K562 (cell line): ENCODE data around the gene TFE3. TPM values are rescaled to one million over a fixed set of nuclear protein-coding genes. Genes with fewer than 3 reads are reported as not detected.

Experiments used
- AFF1 ChIP-seq, 2 experiments: fragments of 450-650 bp; IDR thresholded peaks; 2 replicates each; pipeline ENCODE4 v1.6.1; 2018; ENCODE audit warnings: mild to moderate bottlenecking in 2 of 2, low read depth in 1 of 2; ENCODE audit not compliant: partially characterized antibody in 2 of 2
- CHD1 ChIP-seq: fragments of 200-600 bp; sonication (generic); IDR thresholded peaks from one replicate; pipeline ENCODE4 v1.6.1; 2012; ENCODE audit warnings: mild to moderate bottlenecking, moderate library complexity, low read length, inconsistent platforms
- E2F5 ChIP-seq: sonication (generic); formaldehyde crosslinking; IDR thresholded peaks from 2 replicates; pipeline ENCODE4 v1.8.0; 2022; ENCODE audit warnings: mild to moderate bottlenecking, missing genetic modification reagents
- MBD2 ChIP-seq: sonication (generic); IDR thresholded peaks from 2 replicates; pipeline ENCODE4 v1.6.1; 2016; ENCODE audit warnings: low read depth, borderline replicate concordance
- MLLT1 ChIP-seq, 2 experiments: fragments of 450-650 bp; IDR thresholded peaks; 2 replicates each; pipeline ENCODE4 v1.6.1; 2016
- NONO ChIP-seq, 2 experiments: fragments of 200-400 bp in 1 of 2; fragments of 450-650 bp in 1 of 2; formaldehyde crosslinking in 1 of 2; IDR thresholded peaks; 2 replicates each; pipeline ENCODE4 v1.6.1; 2017; ENCODE audit warnings: low read depth in 2 of 2, mild to moderate bottlenecking in 2 of 2, moderate library complexity in 2 of 2, low read length in 1 of 2
- RBM39 ChIP-seq: fragments of 200-400 bp; formaldehyde crosslinking; optimal IDR thresholded peaks from 2 replicates; pipeline ENCODE3; 2018; ENCODE audit warnings: low read depth, low read length
- SAP30 ChIP-seq: fragments of 200-600 bp; sonication (generic); IDR thresholded peaks from 2 replicates; pipeline ENCODE4 v1.6.1; 2012; ENCODE audit warnings: borderline replicate concordance, low read depth, mild to moderate bottlenecking, moderate library complexity, low read length, control low read depth, inconsistent platforms; ENCODE audit not compliant: insufficient read depth, poor library complexity, severe bottlenecking
- SPI1 ChIP-seq: IDR thresholded peaks from 2 replicates; pipeline ENCODE4 v1.6.1; 2011; ENCODE audit warnings: low read depth, low read length, control low read depth, borderline replicate concordance
- ZNF384 ChIP-seq: IDR thresholded peaks from 2 replicates; pipeline ENCODE4 v1.6.1; 2012; ENCODE audit warnings: low read depth, low read length, improper control_type of control experiment
- ZNF696 ChIP-seq: fragments of 250-450 bp; sonication (Bioruptor Pico); conservative IDR thresholded peaks from 2 replicates; pipeline ENCODE4 v1.4.0; 2020; ENCODE audit warnings: mild to moderate bottlenecking, moderate library complexity
- ZNF79 ChIP-seq: fragments of 250-450 bp; sonication (Bioruptor Pico); IDR thresholded peaks from 2 replicates; pipeline ENCODE4 v1.4.0; 2020; ENCODE audit warnings: low read depth, mild to moderate bottlenecking, moderate library complexity
- polyA plus RNA-seq, 8 experiments: library from polyadenylated mRNA; depleted of rRNA in 4 of 8; stranded (reverse) in 5 of 8; unstranded in 3 of 8; fragments of >200 nt; fragmentation: Nextera tagmentation in 2 of 8; fragmentation: Illumina TruSeq in 1 of 8; extraction: Ambion mirVana in 2 of 8; extraction: Trizol in 1 of 8; gene quantifications; 2 replicates each; pipeline versions ENCODE4 v1.2.1 to v1.2.3, GENCODE V29; 2011 to 2014; ENCODE audit warnings: inconsistent platforms in 1 of 8, missing spikeins in 1 of 8
- total RNA-seq, 7 experiments: library from RNA; depleted of rRNA in 6 of 7; stranded (reverse); fragments of >200 nt in 6 of 7; fragmentation: Illumina TruSeq in 2 of 7; extraction: Trizol in 2 of 7; gene quantifications; 2 replicates each; pipeline versions ENCODE4 v1.2.1 to v1.2.3, GENCODE V29; 2011 to 2021; ENCODE audit warnings: low replicate concordance in 1 of 7
- TF ChIP-seq, protein P1 (sequence below): sonication (generic); formaldehyde crosslinking; IDR thresholded peaks from 2 replicates; pipeline ENCODE4 v1.8.1; 2023; ENCODE audit warnings: mild to moderate bottlenecking, missing genetic modification reagents
- TF ChIP-seq, protein P2 (sequence below): sonication (generic); formaldehyde crosslinking; IDR thresholded peaks from 2 replicates; pipeline ENCODE4 v1.8.1; 2023; ENCODE audit warnings: mild to moderate bottlenecking, missing genetic modification reagents

TFE3 gene
- total and polyA plus RNA-seq, 9 of the 15 experiments (the other 6 are each of a cell fraction or from before 2014, with no cell fraction given) = 1.9 to 20.3 (median 11.9) TPM

GRCh38 chrX:49079489-49080428, 36.6 kb upstream of the TFE3 start, which contains the start of gene WDR45 (continued):
- TF ChIP-seq MLLT1 (IDR thresholded peaks at IDR 0.05) (no peak), ZNF696 (CRISPR knock-in tag) (no peak), ZNF79 (CRISPR knock-in tag) (no peak), E2F5 (CRISPR knock-in tag) (no peak), SPI1 (no peak), AFF1 (IDR thresholded peaks at IDR 0.05; ENCODE audit: low read depth in 1 of 2, partially characterized antibody in 2 of 2) (peak in 1 of 2 experiments; percentile 25), SAP30 (peak; percentile 62), MBD2 (0 out of 2 replicates have a peak, but pooled peaks have one; percentile 32), CHD1 (no peak), RBM39 (no peak), NONO (IDR thresholded peaks at IDR 0.05; ENCODE audit: low read depth in 2 of 2, low read length in 1 of 2) (no peak), ZNF384 (0 out of 2 replicates have a peak, but pooled peaks have one; percentile 8)
- TF ChIP-seq, protein P1, sequence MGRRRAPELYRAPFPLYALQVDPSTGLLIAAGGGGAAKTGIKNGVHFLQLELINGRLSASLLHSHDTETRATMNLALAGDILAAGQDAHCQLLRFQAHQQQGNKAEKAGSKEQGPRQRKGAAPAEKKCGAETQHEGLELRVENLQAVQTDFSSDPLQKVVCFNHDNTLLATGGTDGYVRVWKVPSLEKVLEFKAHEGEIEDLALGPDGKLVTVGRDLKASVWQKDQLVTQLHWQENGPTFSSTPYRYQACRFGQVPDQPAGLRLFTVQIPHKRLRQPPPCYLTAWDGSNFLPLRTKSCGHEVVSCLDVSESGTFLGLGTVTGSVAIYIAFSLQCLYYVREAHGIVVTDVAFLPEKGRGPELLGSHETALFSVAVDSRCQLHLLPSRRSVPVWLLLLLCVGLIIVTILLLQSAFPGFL (CRISPR knock-in tag) = no peak
- TF ChIP-seq, protein P2, sequence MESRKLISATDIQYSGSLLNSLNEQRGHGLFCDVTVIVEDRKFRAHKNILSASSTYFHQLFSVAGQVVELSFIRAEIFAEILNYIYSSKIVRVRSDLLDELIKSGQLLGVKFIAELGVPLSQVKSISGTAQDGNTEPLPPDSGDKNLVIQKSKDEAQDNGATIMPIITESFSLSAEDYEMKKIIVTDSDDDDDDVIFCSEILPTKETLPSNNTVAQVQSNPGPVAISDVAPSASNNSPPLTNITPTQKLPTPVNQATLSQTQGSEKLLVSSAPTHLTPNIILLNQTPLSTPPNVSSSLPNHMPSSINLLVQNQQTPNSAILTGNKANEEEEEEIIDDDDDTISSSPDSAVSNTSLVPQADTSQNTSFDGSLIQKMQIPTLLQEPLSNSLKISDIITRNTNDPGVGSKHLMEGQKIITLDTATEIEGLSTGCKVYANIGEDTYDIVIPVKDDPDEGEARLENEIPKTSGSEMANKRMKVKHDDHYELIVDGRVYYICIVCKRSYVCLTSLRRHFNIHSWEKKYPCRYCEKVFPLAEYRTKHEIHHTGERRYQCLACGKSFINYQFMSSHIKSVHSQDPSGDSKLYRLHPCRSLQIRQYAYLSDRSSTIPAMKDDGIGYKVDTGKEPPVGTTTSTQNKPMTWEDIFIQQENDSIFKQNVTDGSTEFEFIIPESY (CRISPR knock-in tag) = no peak
